HEK293 (cell line): ENCODE data around the gene TGFB1.

ENCODE experiments used
- CTCF ChIA-PET: fragments of 350-600 bp; formaldehyde crosslinking; extraction: SDS; loops from one replicate; lab custom pipeline; 2021; ENCODE audit warnings: antibody characterized with exemption; lab: Yijun Ruan, JAX
- POLR2A ChIA-PET: fragments of 300-600 bp; formaldehyde crosslinking; extraction: SDS; loops from one replicate; lab custom pipeline; 2020; ENCODE audit warnings: antibody characterized with exemption, inconsistent platforms; lab: Yijun Ruan, JAX
- H3K27ac ChIP-seq: fragments of 200-500 bp; sonication (Bioruptor generic); 2 replicates; pipeline ENCODE4 v1.5.1; 2014; ENCODE audit warnings: low read depth, low read length, control low read depth, inconsistent platforms; ENCODE audit errors: extremely low read depth
- H3K36me3 ChIP-seq, 2 experiments: fragments of 200-500 bp in 1 of 2; sonication (Bioruptor generic) in 1 of 2; 1 replicate in 1 of 2; 2 replicates in 1 of 2; pipeline ENCODE4 v1.5.1; 2014 to 2017; ENCODE audit warnings: inconsistent platforms in 2 of 2, low read length in 2 of 2; ENCODE audit not compliant: control insufficient read depth in 2 of 2, insufficient read depth in 1 of 2
- H3K4me1 ChIP-seq: fragments of 200-500 bp; sonication (Bioruptor generic); 2 replicates; pipeline ENCODE4 v1.5.1; 2014; ENCODE audit warnings: mild to moderate bottlenecking, low read length, inconsistent platforms; ENCODE audit not compliant: control insufficient read depth, insufficient read depth
- H3K4me3 ChIP-seq: 2 replicates; pipeline ENCODE4 v1.5.1; 2011; ENCODE audit warnings: low read depth, mild to moderate bottlenecking, control low read depth, low read length, moderate library complexity
- H3K9me3 ChIP-seq: fragments of 200-500 bp; sonication (Bioruptor generic); 2 replicates; pipeline ENCODE4 v1.5.1; 2014; ENCODE audit warnings: low read depth, low read length, inconsistent platforms; ENCODE audit not compliant: control insufficient read depth, insufficient read depth
- GLIS2 ChIP-seq: fragments of 450-650 bp; formaldehyde crosslinking; IDR thresholded peaks from 2 replicates; pipeline ENCODE4 v1.5.1; 2016; ENCODE audit warnings: missing biosample characterization, missing genetic modification characterization
- KLF1 ChIP-seq: fragments of 450-650 bp; formaldehyde crosslinking; IDR thresholded peaks from 2 replicates; pipeline ENCODE4 v1.5.1; 2016; ENCODE audit warnings: missing biosample characterization, missing genetic modification characterization
- MZF1 ChIP-seq: fragments of 450-650 bp; formaldehyde crosslinking; IDR thresholded peaks from 2 replicates; pipeline ENCODE4 v1.5.1; 2017; ENCODE audit warnings: missing biosample characterization, missing genetic modification characterization, borderline replicate concordance
- PRDM1 ChIP-seq: fragments of 450-650 bp; formaldehyde crosslinking; IDR thresholded peaks from 2 replicates; pipeline ENCODE4; 2016; ENCODE audit warnings: missing biosample characterization, missing genetic modification characterization
- PRDM4 ChIP-seq: fragments of 450-650 bp; formaldehyde crosslinking; IDR thresholded peaks from 2 replicates; pipeline ENCODE4 v1.5.1; 2017; ENCODE audit warnings: missing biosample characterization, missing genetic modification characterization
- ZBTB8A ChIP-seq: fragments of 450-650 bp; formaldehyde crosslinking; IDR thresholded peaks from 2 replicates; pipeline ENCODE4 v1.5.1; 2016; ENCODE audit warnings: missing biosample characterization, missing genetic modification characterization
- ZNF274 ChIP-seq, 2 experiments: fragments of 200-500 bp in 1 of 2; fragments of 450-650 bp in 1 of 2; sonication (Bioruptor generic) in 1 of 2; formaldehyde crosslinking in 1 of 2; IDR thresholded peaks; 2 replicates each; pipeline versions ENCODE4 v1.5.1 to v1.6.1; 2014 to 2016; ENCODE audit warnings: borderline replicate concordance in 1 of 2, inconsistent platforms in 1 of 2, low read length in 1 of 2, missing biosample characterization in 1 of 2, missing genetic modification characterization in 1 of 2
- ZNF362 ChIP-seq: fragments of 450-650 bp; formaldehyde crosslinking; IDR thresholded peaks from 2 replicates; pipeline ENCODE4 v1.5.1; 2016; ENCODE audit warnings: missing biosample characterization, missing genetic modification characterization
- ZNF366 ChIP-seq: fragments of 450-650 bp; formaldehyde crosslinking; conservative IDR thresholded peaks from 2 replicates; pipeline ENCODE4 v1.5.1; 2016; ENCODE audit warnings: missing biosample characterization, missing genetic modification characterization
- ZNF510 ChIP-seq: fragments of 450-650 bp; formaldehyde crosslinking; IDR thresholded peaks from 2 replicates; pipeline ENCODE4 v1.5.1; 2018; ENCODE audit warnings: mild to moderate bottlenecking, missing genetic modification characterization, missing biosample characterization; ENCODE audit not compliant: insufficient replicate concordance
- ZNF571 ChIP-seq: fragments of 450-650 bp; formaldehyde crosslinking; IDR thresholded peaks from 2 replicates; pipeline ENCODE4 v1.5.0; 2017; ENCODE audit warnings: missing biosample characterization, missing genetic modification characterization
- ZNF621 ChIP-seq: fragments of 450-650 bp; formaldehyde crosslinking; IDR thresholded peaks from 2 replicates; pipeline ENCODE4 v1.5.1; 2017; ENCODE audit warnings: missing biosample characterization, missing genetic modification characterization
- ZNF768 ChIP-seq: fragments of 450-650 bp; formaldehyde crosslinking; IDR thresholded peaks from 2 replicates; pipeline ENCODE4 v1.5.1; 2018; ENCODE audit warnings: missing biosample characterization, mild to moderate bottlenecking, missing genetic modification characterization
- ZNF785 ChIP-seq: fragments of 450-650 bp; formaldehyde crosslinking; IDR thresholded peaks from 2 replicates; pipeline ENCODE4 v1.5.1; 2016; ENCODE audit warnings: missing biosample characterization, missing genetic modification characterization
- ZSCAN30 ChIP-seq: fragments of 450-650 bp; IDR thresholded peaks from 2 replicates; pipeline ENCODE4 v1.5.1; 2018; ENCODE audit warnings: missing biosample characterization, mild to moderate bottlenecking, missing genetic modification characterization, moderate library complexity
- TF ChIP-seq, protein P1 (sequence below): fragments of 450-650 bp; formaldehyde crosslinking; IDR thresholded peaks from 2 replicates; pipeline ENCODE4 v1.5.1; 2016; ENCODE audit warnings: missing biosample characterization, missing genetic modification characterization
- TF ChIP-seq, protein P2 (sequence below): fragments of 450-650 bp; formaldehyde crosslinking; optimal IDR thresholded peaks from 2 replicates; pipeline ENCODE3; 2016; ENCODE audit warnings: missing biosample characterization, mild to moderate bottlenecking, missing genetic modification characterization

TGFB1 gene

GRCh38 chr19:41401483-41401882 lies 47.8 kb upstream of the TGFB1 start:
- Histone ChIP-seq H3K4me1 (peaks cover 10% of the 10 kb centered on the region; the same call in 1 of the 2 replicates), H3K27ac (no peak overlapping the region), H3K9me3 (no peaks in the 10 kb centered on the region), H3K4me3 (no peak overlapping the region), H3K36me3 (no peaks in the 10 kb centered on the region)
- POLR2A ChIA-PET, result interaction anchor here (1.6 kb wide), 1 partner anchor 8 kb away, joined by 3 read pairs; no protein-coding TSS in a partner anchor
- TF ChIP-seq, protein P1, sequence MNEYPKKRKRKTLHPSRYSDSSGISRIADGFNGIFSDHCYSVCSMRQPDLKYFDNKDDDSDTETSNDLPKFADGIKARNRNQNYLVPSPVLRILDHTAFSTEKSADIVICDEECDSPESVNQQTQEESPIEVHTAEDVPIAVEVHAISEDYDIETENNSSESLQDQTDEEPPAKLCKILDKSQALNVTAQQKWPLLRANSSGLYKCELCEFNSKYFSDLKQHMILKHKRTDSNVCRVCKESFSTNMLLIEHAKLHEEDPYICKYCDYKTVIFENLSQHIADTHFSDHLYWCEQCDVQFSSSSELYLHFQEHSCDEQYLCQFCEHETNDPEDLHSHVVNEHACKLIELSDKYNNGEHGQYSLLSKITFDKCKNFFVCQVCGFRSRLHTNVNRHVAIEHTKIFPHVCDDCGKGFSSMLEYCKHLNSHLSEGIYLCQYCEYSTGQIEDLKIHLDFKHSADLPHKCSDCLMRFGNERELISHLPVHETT (tag by site-specific recombination), result no peak
- TF ChIP-seq ZSCAN30 (tag by site-specific recombination), result no peak
- CTCF ChIA-PET, result no interaction called here

DNA sequence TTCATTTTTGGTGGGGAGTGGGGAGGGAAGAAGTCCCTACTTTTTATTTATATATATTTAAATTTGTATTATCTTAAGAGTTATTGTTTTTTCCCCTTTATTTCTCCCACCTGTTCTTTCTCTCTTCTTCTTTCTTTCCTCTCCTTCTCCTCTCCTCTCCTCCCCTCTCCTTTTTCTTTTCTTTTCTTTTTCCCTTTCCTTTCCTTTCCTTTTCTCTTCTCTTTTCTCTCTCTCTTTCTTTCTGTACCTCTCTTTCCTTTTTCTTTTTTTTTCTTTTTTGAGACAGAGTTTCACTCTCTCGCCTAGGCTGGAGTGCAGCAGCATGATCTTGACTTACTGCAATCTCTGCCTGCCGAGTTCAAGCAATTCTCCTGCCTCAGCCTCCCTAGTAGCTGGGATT lies 45.8 kb upstream of the TGFB1 start:
- H3K4me1 ChIP-seq, result peaks cover 11% of the 10 kb centered on the region; the same call in 1 of the 2 replicates
- CTCF ChIA-PET, result interaction anchor here (1.0 to 1.6 kb wide), 3 partner anchors 9 to 164 kb away, joined by 3 to 9 read pairs (median 4); no protein-coding TSS in a partner anchor
- no peak overlapping the region for H3K4me3 ChIP-seq
- H3K9me3 ChIP-seq, result no peaks in the 10 kb centered on the region
- POLR2A ChIA-PET, result interaction anchor here (1.4 to 1.6 kb wide), 2 partner anchors 9 to 40 kb away, joined by 3 to 8 read pairs; partner anchors contain the start of gene DMAC2
- no peak overlapping the region for H3K27ac ChIP-seq
- no peaks in the 10 kb centered on the region for H3K36me3 ChIP-seq
- no peak for TF ChIP-seq KLF1
- TF ChIP-seq ZNF768 (tag by site-specific recombination), result no peak
- 0 out of 2 replicates have a peak, but pooled peaks have one; percentile 32 for TF ChIP-seq ZNF571 (tag by site-specific recombination)
- TF ChIP-seq ZNF366, result peak; percentile 58
- peak; percentile 98 for TF ChIP-seq PRDM1 (tag by site-specific recombination)
- TF ChIP-seq, all 188 proteins: peak for 3

GRCh38 chr19:41399091-41399490 lies 45.4 kb upstream of the TGFB1 start:
- Histone ChIP-seq H3K27ac (no peak overlapping the region), H3K4me3 (no peak overlapping the region), H3K4me1 (peaks cover 11% of the 10 kb centered on the region; the same call in 1 of the 2 replicates), H3K9me3 (no peaks in the 10 kb centered on the region), H3K36me3 (peaks cover 0 to 3% of the 10 kb centered on the region in 2 experiments; a peak in 1 of 3 replicates)
- CTCF ChIA-PET, result interaction anchor here (0.6 to 1.6 kb wide), 6 partner anchors 9 to 243 kb away, joined by 3 to 9 read pairs (median 4); no protein-coding TSS in a partner anchor
- POLR2A ChIA-PET, result interaction anchor here (0.7 to 1.9 kb wide), 4 partner anchors 9 to 66 kb away, joined by 3 to 8 read pairs (median 7); partner anchors contain the start of genes B9D2 and DMAC2
- TF ChIP-seq ZNF785 (no peak), ZNF510 (tag by site-specific recombination) (no peak), ZBTB8A (tag by site-specific recombination) (no peak), ZNF621 (no peak), GLIS2 (no peak), PRDM4 (peak; percentile 66), ZNF362 (tag by site-specific recombination) (peak; percentile 59; the same call in 1 of the 2 replicates), ZNF274 (IDR thresholded peaks at IDR 0.05; ENCODE audit: low read length) (no peak), ZNF274 (tag by site-specific recombination; IDR thresholded peaks at IDR 0.05; ENCODE audit: borderline replicate concordance) (no peak), MZF1 (no peak)
- TF ChIP-seq, protein P2, sequence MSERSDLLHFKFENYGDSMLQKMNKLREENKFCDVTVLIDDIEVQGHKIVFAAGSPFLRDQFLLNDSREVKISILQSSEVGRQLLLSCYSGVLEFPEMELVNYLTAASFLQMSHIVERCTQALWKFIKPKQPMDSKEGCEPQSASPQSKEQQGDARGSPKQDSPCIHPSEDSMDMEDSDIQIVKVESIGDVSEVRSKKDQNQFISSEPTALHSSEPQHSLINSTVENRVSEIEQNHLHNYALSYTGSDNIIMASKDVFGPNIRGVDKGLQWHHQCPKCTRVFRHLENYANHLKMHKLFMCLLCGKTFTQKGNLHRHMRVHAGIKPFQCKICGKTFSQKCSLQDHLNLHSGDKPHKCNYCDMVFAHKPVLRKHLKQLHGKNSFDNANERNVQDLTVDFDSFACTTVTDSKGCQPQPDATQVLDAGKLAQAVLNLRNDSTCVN (tag by site-specific recombination), result no peak
